ENCODE results near the gene PLXNA4.

PLXNA4 gene

DNA sequence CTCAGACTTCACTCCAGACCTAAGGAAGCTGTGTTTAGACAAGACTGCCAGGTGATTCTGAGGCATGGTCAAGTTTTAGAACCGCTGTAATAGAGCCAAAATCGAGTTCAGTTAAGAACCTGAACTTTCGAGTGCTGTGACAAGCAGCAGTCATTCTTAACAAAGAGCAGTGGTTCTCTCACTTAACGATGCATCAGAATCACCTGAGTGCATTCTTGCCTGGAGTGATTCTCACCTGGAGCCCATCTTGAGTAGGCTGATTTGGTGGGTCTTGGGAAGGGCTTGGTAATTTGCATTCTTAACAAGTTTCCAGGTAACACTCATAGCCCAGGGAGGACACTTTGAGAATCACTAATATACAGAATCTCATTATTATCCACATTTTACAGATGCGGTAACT is 44.7 kb downstream of the PLXNA4 start:
- DNase-seq, result no peak

DNA sequence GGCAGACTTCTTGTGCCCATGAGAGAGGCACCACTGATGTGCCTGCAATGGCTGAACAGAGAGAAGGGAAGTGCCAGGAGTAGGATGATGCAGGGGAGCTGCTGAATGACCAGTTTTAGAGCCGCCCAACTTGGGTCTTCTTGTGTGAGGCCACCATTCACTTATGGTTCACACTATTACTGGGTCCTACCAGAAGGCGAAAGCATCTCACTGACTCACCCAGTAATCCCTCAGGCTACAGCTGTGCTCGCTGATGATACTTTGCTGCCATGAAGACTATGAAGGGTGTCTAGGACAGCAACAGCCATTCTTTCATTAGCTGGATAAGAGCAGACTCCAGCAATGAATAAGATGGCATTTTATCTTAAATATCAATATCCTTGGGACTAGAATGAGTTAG is 47.6 kb downstream of the PLXNA4 start:
- DNase-seq, result no peak

DNA sequence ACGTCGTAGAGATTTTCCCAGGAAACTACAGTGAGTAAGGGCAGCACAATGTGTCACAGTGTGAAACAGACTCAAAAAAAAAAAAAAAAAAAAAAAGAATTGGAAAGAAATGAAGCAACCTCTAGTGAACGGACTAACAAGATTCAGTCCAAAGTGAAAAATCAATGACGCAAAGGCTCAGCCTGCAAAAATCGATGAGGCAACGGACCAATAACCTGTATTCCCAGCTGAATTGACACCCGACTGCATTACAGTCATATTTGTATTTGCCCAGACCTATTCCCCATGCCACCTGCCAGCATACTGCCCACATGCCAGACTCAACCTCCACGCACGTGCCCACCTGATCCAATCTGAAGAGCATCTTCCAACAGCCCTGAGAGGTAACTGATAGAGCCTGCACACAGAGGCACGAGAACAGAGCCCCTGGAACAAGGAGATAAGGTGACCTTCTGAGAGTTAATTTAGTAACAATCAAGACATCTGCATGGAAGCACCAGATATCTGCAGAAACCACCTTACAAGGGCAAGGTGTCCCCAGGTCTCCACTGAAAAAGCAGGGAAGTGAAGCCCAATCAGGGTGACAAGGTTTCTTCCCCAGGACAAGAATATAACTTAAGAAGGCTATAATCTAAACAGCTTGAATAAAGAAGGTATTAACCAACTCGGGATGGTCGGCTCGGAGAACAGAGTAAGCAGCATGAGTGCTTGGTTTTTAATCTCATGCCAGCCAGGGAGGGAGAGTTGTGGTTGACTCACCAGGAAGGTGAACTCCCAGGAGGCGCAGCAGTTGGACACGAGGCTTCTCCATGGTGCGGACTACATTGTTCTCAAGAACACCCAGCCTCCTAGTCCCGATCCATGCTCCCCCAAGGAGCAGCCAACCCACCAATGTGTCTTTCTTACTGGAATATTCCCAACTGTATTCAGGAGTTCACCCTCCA is 48.5 kb downstream of the PLXNA4 start:
- DNase-seq, result no peak

DNA sequence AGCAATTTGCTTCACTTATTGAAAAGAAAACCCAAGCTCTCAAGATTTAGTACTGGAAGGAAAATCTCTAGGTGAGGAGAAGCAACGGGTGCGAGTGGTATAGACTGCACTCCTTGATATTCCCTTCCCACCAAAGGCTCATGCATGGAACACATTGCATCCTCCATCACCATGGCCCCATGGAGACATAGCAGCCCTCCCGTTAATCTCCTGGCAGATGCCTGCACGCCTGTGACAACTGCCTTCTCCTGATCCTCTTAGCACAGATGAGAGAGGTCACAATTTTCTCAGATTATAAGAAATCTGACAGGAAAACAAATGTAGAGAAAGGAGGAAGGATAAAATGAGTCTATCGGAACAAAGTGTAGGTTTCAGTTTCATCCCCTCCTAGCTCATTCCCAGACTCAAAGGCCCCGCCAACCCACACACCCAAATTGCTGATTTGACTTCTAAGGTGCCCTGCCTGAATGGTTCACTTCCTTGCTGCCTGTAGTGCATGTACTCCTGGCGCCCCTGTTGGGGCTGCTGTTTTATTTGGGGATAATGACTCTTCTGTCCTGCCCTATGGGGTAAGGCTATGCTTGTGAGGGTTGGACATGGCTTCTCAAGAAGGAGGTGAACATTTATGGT is 50.0 kb downstream of the PLXNA4 start:
- peak in 1 of 5 donors; percentile 5 for DNase-seq

- DNase-seq, result no peak
Observed at GRCh38 chr7:132521423-132521822, 54.8 kb downstream of the PLXNA4 start.

DNA sequence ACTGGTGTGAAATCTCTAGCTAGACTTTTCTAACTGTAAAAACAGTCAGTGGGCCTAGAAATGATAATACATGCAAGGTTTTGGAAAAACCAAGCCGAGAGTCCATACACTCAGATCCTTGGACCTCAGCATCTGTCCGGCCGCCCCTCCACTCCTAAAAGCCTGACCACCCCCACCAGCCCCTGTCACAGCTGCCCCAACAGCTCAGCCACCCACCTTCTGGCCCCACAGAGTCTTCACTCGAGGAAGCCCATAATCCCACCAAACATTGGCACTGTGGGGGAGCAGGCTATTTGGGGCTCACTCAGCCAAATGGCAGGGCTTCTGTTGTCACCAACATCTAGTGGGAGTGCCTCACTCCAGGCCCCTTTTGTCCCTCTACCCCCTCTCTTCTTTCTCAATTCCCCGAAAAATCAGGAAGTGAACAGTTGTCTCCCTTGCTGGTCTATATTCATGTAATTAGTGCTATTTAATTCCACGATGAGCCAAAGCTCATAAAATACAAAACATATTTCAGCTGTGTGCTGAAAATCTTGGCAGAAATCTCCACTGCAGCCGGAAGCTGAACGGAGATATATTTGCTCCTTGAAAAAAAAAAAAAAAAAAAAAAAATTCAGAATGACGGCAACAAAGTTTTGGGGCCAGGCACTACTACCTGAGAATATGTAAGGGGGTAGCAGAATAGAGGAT is 55.5 kb downstream of the PLXNA4 start:
- no peak for DNase-seq

DNA sequence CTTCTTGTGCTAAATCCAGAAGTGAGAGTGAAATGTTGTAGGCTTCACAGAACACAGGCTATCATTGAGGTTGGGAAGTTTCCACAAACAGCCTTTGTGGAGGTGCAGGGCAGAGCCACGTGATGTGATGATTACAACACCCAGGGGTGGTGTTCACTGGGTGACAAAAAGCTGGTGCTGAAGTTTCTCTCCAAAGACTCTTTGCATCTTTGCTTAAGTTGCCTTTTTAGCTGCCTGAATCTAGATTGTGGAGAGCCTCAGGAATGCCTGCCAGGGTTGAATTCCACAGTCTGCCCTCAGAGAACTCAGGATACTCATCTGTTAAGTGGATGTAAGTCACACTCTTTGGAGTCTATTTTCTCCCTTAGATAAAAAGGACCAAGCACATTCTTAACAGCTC is 56.3 kb downstream of the PLXNA4 start:
- DNase-seq, result no peak

DNA sequence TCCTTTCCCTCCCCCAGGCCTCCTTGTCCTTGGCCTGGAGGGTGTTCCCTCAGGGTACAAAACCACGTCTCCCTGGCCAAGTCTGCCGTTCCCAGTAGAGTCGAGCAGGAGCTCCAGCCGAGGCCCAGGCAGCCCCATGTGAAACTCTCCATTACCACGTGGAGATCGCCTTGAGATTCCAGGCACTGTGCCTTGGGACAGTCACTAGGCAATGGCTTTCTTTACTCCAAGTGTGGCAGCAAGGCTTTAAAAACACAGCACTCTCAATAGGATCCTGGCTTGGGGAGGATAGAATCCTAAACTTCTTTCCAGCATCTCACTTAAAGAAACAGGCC is 57.5 kb downstream of the PLXNA4 start:
- no peak for DNase-seq

DNA sequence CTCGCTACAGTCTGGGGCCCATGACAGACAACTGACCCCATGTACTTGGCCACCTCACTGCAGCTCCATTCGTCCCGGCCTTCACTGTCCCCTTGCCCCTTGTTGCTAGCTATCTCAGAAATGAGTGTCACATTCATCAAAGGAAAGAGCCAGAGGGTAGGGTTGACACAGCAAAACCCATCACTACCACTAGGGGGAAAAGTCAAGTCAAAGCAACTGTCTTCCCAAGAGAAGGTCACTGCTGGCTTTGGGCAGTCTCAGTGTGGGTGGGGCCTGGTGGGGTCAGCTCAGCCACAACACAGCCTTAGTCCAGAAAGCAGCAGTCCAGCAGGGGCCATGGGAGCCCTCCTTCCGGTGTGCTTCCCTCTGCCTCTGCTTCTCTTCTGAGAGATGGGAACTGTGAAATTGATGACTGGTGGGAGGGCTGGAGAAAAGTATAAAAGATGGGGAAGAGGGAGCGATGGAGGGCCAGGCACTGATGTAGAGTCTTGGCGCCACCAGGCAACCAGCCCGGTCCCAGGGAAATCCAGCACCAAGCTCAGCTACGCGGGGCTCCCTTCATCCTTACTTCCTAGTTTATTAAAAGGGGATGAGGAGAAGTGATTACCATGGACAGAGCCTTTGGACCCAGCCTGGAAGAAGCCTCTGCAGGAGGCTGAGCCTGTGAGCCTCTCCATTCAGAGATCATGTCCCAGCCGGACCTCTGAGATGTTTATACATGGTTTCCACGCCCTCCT is 58.0 kb downstream of the PLXNA4 start:
- DNase-seq, result no peak

DNA sequence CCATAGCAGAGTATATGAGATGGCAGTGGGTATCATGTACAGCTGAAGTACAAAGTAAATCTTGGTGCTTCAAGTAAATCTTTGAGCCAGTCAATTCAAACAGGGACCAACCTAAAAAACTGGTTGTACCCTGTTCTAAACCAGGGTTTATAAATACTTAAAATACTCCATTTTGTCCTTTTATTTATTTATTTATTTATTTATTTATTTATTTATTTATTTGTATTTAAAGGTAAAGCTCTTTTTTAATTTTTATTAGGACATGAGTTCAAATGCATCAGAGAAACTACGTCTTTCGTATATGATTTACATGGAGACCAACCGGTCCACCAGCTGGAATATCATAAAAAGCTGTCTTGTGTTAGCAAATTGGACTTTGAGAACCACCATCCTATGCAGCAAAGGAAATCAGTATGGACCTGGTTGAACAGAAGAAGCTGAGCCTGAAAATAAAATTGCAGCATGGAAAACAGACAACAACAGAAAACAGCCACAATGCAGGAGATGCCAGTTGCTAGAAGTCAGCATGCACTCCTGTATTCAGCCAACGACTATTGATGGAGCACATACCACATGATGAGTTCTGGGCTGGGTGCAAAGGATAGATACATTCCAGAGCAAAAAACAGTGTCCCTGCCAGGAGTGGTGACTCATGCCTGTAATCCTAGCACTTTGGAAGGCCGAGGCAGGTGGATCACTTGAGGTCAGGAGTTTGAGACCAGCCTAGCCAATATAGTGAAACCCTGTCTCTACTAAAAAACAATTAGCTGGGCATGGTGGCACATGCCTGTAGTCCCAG is 60.0 kb downstream of the PLXNA4 start:
- DNase-seq, result no peak

GRCh38 chr7:132515181-132515580 is 61.1 kb downstream of the PLXNA4 start:
- DNase-seq, result no peak

- DNase-seq, result no peak
Observed at GRCh38 chr7:132514430-132514829, 61.8 kb downstream of the PLXNA4 start.

GRCh38 chr7:132511921-132512320 is 64.3 kb downstream of the PLXNA4 start:
- no peak for DNase-seq

DNA sequence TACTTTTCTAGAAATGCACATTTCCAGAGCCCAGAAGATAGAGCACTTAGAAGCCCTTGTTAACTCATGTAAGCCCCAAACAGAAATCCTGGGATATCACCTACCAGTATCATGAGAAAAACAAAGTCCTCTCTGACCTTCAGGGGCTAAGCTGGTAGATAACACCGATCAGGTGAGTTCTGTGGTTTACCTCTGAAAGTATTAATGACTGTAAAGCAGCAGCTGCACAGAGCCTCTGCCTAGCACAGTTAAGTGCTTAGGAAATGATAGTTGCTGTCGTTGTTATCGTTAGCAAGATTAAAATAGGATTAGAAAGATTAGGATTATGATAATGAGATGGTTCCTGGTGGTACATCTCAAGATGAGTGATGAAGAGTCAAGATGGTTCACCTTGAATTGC is 64.9 kb downstream of the PLXNA4 start:
- DNase-seq, result no peak

- DNase-seq, result no peak
Observed at GRCh38 chr7:132509643-132510042, 66.6 kb downstream of the PLXNA4 start.

GRCh38 chr7:132508724-132509353 is 67.4 kb downstream of the PLXNA4 start:
- DNase-seq, result no peak

DNA sequence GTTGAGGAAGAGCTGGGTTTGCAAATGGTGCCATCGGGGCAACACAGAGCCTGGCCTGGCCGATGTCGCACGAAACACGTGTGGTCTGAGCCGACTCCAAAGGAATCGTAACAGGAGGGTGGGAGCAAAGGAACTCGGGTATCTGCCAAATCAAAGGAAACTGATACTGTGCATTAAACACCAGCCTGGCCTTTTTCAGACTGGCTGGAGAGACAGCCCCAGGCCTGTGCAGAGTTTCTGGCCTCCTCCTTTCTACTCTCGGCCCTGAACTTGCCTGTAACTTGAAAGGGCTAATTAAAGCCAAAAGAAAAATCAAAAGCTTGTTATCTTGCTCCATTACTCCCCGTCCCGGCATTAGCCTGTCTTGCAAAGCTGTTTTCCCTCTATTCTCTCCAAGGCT is 71.4 kb downstream of the PLXNA4 start:
- DNase-seq, result no peak

DNA sequence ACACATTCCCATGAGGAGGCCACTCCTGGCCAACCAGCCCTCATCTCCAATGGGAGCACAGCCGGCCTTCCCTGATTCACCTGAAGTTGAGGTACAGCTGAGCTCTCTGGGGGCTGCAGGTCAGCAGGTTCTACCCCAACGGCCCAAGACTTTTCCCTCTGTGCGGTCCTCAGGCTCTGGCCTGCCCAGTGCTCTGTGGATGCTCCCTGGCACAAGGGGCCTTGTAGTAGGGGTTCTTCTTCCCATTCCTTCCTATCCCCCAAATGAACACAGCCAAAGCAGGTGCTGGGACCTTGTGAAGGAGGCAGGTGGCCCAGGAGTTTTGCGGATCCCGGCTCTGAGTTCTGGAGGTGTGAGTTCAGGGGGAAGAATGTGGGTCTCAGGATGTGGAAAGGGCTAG is 72.2 kb downstream of the PLXNA4 start:
- DNase-seq, result no peak

DNA sequence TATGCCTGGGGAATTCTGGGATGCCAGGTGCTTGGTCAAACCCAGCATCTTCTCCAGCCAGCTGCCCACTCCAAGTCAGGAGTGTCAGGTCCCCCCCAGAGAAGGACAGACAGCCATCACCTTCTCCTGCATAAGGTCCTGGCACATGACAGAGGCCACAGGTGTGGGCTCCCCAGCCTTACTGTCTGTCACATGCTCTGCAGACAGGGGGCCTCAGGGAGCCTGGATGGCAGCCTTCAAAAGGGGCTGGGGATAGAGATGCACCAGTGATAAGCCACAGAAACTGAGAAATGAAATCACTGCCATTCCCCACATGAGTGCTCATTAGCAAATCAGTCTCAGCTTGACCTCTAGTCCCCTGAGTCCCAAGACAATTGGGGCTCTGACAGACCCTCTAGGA is 72.9 kb downstream of the PLXNA4 start:
- DNase-seq, result no peak

- no peak for DNase-seq
Observed at GRCh38 chr7:132501956-132502355, 74.3 kb downstream of the PLXNA4 start.

- no peak for DNase-seq
Observed at GRCh38 chr7:132500727-132501440, 75.4 kb downstream of the PLXNA4 start.

All from T-helper 1 cell (primary cell).